Measurements from ENCODE around the gene CLEC16A. TPM values are rescaled to one million over a fixed set of nuclear protein-coding genes. Genes with fewer than 3 reads are reported as not detected.

CLEC16A gene
- total RNA-seq, 1 donor from 2014 or later, result 33.4 TPM

DNA sequence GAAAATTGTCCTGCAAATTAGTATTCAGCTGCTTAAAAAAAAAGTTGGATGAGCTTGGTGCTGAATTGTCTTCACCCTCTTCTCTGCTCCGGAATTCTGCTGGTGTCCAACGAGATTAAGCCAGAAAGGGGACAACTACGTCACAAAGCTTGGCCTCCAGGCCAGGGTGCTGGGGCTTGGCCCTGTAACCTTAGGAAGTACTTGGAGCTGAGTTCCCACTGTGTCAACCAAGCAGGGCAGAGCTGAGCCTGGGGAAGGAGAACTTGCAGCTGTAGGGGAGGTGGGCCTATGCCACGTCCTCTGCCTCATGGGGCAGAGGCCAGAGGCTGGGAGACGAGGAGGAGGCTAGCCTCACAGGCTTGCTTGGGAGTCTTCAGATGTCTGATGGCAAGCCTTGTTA lies 71.2 kb downstream of the CLEC16A start:
- TF ChIP-seq, protein P1, sequence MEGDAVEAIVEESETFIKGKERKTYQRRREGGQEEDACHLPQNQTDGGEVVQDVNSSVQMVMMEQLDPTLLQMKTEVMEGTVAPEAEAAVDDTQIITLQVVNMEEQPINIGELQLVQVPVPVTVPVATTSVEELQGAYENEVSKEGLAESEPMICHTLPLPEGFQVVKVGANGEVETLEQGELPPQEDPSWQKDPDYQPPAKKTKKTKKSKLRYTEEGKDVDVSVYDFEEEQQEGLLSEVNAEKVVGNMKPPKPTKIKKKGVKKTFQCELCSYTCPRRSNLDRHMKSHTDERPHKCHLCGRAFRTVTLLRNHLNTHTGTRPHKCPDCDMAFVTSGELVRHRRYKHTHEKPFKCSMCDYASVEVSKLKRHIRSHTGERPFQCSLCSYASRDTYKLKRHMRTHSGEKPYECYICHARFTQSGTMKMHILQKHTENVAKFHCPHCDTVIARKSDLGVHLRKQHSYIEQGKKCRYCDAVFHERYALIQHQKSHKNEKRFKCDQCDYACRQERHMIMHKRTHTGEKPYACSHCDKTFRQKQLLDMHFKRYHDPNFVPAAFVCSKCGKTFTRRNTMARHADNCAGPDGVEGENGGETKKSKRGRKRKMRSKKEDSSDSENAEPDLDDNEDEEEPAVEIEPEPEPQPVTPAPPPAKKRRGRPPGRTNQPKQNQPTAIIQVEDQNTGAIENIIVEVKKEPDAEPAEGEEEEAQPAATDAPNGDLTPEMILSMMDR (conservative IDR thresholded peaks at IDR 0.05), result no peak
- no peak for DNase-seq (ENCODE audit: extremely low spot score, unreplicated experiment)
- Mint-ChIP-seq H3K4me3 (no peak overlapping the region), H3K36me3 (peaks cover 31% of the 10 kb centered on the region), H3K4me1 (ENCODE audit: unreplicated experiment) (peaks cover 23% of the 10 kb centered on the region), H3K27ac (no peak overlapping the region), H3K9me3 (no peaks in the 10 kb centered on the region), H3K27me3 (no peaks in the 10 kb centered on the region)

GRCh38 chr16:11016524-11016988 lies 72.2 kb downstream of the CLEC16A start:
- no peak for DNase-seq (ENCODE audit: extremely low spot score, unreplicated experiment)
- TF ChIP-seq, protein P1 (conservative IDR thresholded peaks at IDR 0.05), result no peak
- H3K36me3 Mint-ChIP-seq, result peaks cover 27% of the 10 kb centered on the region
- peak overlapping the region; percentile 57 for H3K4me3 Mint-ChIP-seq
- peak overlapping the region; percentile 85 for H3K27ac Mint-ChIP-seq
- no peaks in the 10 kb centered on the region for H3K9me3 Mint-ChIP-seq
- H3K4me1 Mint-ChIP-seq (ENCODE audit: unreplicated experiment), result peaks cover 27% of the 10 kb centered on the region
- no peaks in the 10 kb centered on the region for H3K27me3 Mint-ChIP-seq

- no peaks in the 10 kb centered on the region for H3K9me3 Mint-ChIP-seq
- peaks cover 27% of the 10 kb centered on the region for H3K4me1 Mint-ChIP-seq (ENCODE audit: unreplicated experiment)
- H3K27me3 Mint-ChIP-seq, result no peaks in the 10 kb centered on the region
- peak overlapping the region; percentile 42 for H3K4me3 Mint-ChIP-seq
- TF ChIP-seq, protein P1 (conservative IDR thresholded peaks at IDR 0.05), result no peak
- H3K36me3 Mint-ChIP-seq, result peaks cover 23% of the 10 kb centered on the region
- no peak for DNase-seq (ENCODE audit: extremely low spot score, unreplicated experiment)
- H3K27ac Mint-ChIP-seq, result peak overlapping the region; percentile 85
These were observed 72.6 kb downstream of the CLEC16A start for GRCh38 chr16:11016993-11017392.

DNA sequence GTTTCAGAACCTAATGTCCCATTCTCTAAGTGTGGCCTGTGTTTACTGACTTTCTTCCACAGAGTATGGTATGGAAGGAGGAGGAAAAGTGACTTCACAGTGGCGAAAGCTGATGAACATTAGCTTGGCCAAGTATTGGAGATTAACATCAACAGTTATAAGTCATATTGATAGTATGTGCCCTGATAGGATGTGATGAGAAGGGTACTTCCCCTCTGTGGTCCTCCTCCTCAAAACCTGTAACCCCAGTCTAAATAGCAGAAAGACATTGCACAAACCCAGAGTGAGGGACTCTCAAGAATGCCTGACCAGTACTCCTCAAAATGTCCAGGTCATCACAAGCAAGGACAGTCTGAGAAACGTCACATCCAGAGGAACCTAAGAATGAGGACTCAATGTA lies 73.1 kb downstream of the CLEC16A start:
- no peak for DNase-seq (ENCODE audit: extremely low spot score, unreplicated experiment)
- Mint-ChIP-seq H3K36me3 (peaks cover 23% of the 10 kb centered on the region), H3K27me3 (no peaks in the 10 kb centered on the region), H3K9me3 (no peaks in the 10 kb centered on the region), H3K27ac (peak overlapping the region; percentile 85), H3K4me1 (ENCODE audit: unreplicated experiment) (peaks cover 27% of the 10 kb centered on the region), H3K4me3 (no peak overlapping the region)
- TF ChIP-seq, protein P1 (conservative IDR thresholded peaks at IDR 0.05), result no peak

GRCh38 chr16:11020388-11020787 lies 76.0 kb downstream of the CLEC16A start:
- no peaks in the 10 kb centered on the region for H3K27me3 Mint-ChIP-seq
- TF ChIP-seq, protein P1 (conservative IDR thresholded peaks at IDR 0.05), result no peak
- H3K4me1 Mint-ChIP-seq (ENCODE audit: unreplicated experiment), result peaks cover 21% of the 10 kb centered on the region
- H3K4me3 Mint-ChIP-seq, result no peak overlapping the region
- peaks cover 33% of the 10 kb centered on the region for H3K36me3 Mint-ChIP-seq
- H3K9me3 Mint-ChIP-seq, result no peaks in the 10 kb centered on the region
- no peak for DNase-seq (ENCODE audit: extremely low spot score, unreplicated experiment)
- H3K27ac Mint-ChIP-seq, result no peak overlapping the region

Data from type B pancreatic cell (in vitro differentiated cells).